HL-60 (cell line): ENCODE data around the gene MAPKAPK5.

Source experiments
- DNase-seq, 2 experiments: peaks; one replicate each; pipeline ENCODE4 v3.0.0-alpha.2; 2010 to 2020; ENCODE audit warnings: low read depth in 1 of 2, low spot score in 1 of 2
- H3K27ac ChIP-seq: fragments of 250-450 bp; sonication (Bioruptor Pico); replicated peaks from 2 replicates; pipeline ENCODE4 v1.5.1; 2020; ENCODE audit warnings: mild to moderate bottlenecking, moderate library complexity
- H3K27me3 ChIP-seq: fragments of 250-450 bp; sonication (Bioruptor Pico); 2 replicates; pipeline ENCODE4 v1.5.1; 2021; ENCODE audit warnings: mild to moderate bottlenecking, moderate library complexity; ENCODE audit not compliant: insufficient read depth, poor library complexity, severe bottlenecking
- H3K4me3 ChIP-seq: replicated peaks from 2 replicates; pipeline ENCODE4 v1.5.1; 2011; ENCODE audit warnings: mild to moderate bottlenecking, control low read depth, low read length; ENCODE audit not compliant: insufficient read depth
- CTCF ChIP-seq: IDR thresholded peaks from one replicate; pipeline ENCODE4 v1.5.1; 2011; ENCODE audit warnings: low read length, control low read depth, inconsistent platforms; ENCODE audit not compliant: insufficient read depth
- GABPA ChIP-seq: IDR thresholded peaks from 2 replicates; pipeline ENCODE4 v1.6.1; 2012; ENCODE audit warnings: low read depth
- POLR2AphosphoS5 ChIP-seq: IDR thresholded peaks from 2 replicates; pipeline ENCODE4 v1.6.1; 2012; ENCODE audit warnings: low read depth
- REST ChIP-seq: IDR thresholded peaks from 2 replicates; pipeline ENCODE4 v1.6.1; 2012; ENCODE audit warnings: low read depth; ENCODE audit not compliant: insufficient replicate concordance
- SPI1 ChIP-seq: IDR thresholded peaks from 2 replicates; pipeline ENCODE4 v1.6.1; 2012; ENCODE audit warnings: low read depth, mild to moderate bottlenecking, borderline replicate concordance
- long read RNA-seq: library from polyadenylated mRNA; unstranded; transcript quantifications from one replicate; pipeline ENCODE4 v2.0.0, GENCODE V29; 2020

The MAPKAPK5 gene
- long read RNA-seq, full-length matches to known transcripts, result 14 of 34 reads
- long read RNA-seq, partial matches to known transcripts, result 3 of 34 reads
- long read RNA-seq, other reads (novel, unspliced or antisense), result 17 of 34 reads

- DNase-seq, result peak; percentile 94 to 95
- peak within 1 kb of the TSS; percentile 94 for H3K4me3 ChIP-seq
- H3K27me3 ChIP-seq, result no peaks in the 10 kb centered on the region
- TF ChIP-seq POLR2AphosphoS5 (peak; percentile 75; the same call in 1 of the 2 replicates), SPI1 (peak; percentile 31; the same call in 1 of the 2 replicates), REST (peak; percentile 60), GABPA (no peak)
- peak within 1 kb of the TSS; percentile 87 for H3K27ac ChIP-seq
These were observed at the start of gene MAPKAPK5 for GRCh38 chr12:111841750-111842555. Gene MAPKAPK5, plus strand, starts transcription at chr12:111842228. Its CDS starts 506 bp downstream, at chr12:111842734.

- DNase-seq, result no peak
- TF ChIP-seq POLR2AphosphoS5 (no peak), REST (no peak), GABPA (no peak), SPI1 (no peak), CTCF (no peak)
These were observed 49.2 kb upstream of the MAPKAPK5 start for GRCh38 chr12:111792856-111793235.

GRCh38 chr12:111798182-111798581 lies 43.8 kb upstream of the MAPKAPK5 start:
- TF ChIP-seq SPI1, result no peak
- TF ChIP-seq POLR2AphosphoS5, result no peak
- TF ChIP-seq REST, result no peak
- no peak for TF ChIP-seq GABPA
- Histone ChIP-seq H3K4me3 (no peak overlapping the region), H3K27me3 (no peaks in the 10 kb centered on the region), H3K27ac (no peak overlapping the region)
- DNase-seq, result no peak

More at GRCh38 chr12:111792856-111793235, 49.2 kb upstream of the MAPKAPK5 start:
- no peak overlapping the region for H3K27ac ChIP-seq
- H3K4me3 ChIP-seq, result no peak overlapping the region
- H3K27me3 ChIP-seq, result no peaks in the 10 kb centered on the region

GRCh38 chr12:111799758-111800157 lies 42.3 kb upstream of the MAPKAPK5 start:
- DNase-seq, result no peak
- no peak overlapping the region for H3K27ac ChIP-seq
- no peak for TF ChIP-seq REST
- no peak overlapping the region for H3K4me3 ChIP-seq
- no peaks in the 10 kb centered on the region for H3K27me3 ChIP-seq
